Caco-2 (cell line): Measurements from ENCODE around the gene ARMS2. TPM values are rescaled to one million over a fixed set of nuclear protein-coding genes. Genes with fewer than 3 reads are reported as not detected.

Experiments used
- BruUV-seq: library from RNA; stranded (reverse); fragments of 400-500 nt; replicated peaks from 2 replicates; lab custom pipeline; 2021; lab: Mats Ljungman, UMichigan
- CTCF ChIA-PET: fragments of 300-600 bp; sonication (Branson Sonifier 250); formaldehyde crosslinking; loops from one replicate; lab custom pipeline; 2022; ENCODE audit warnings: antibody characterized with exemption; lab: Charles Lee
- POLR2A ChIA-PET: fragments of 300-600 bp; sonication (Branson Sonifier 250); formaldehyde crosslinking; loops from one replicate; lab custom pipeline; 2022; ENCODE audit warnings: antibody characterized with exemption; lab: Charles Lee
- DNase-seq, 2 experiments: peaks; one replicate each; pipeline versions ENCODE4 v3.0.0 to v3.0.0-alpha.2; 2020 to 2022
- H3K27me3 ChIP-seq: replicated peaks from 2 replicates; pipeline ENCODE4 v1.6.0; 2011; ENCODE audit warnings: low read length; ENCODE audit not compliant: control insufficient read depth, insufficient read depth
- H3K36me3 ChIP-seq: 2 replicates; pipeline ENCODE4 v1.5.1; 2011; ENCODE audit warnings: low read length; ENCODE audit not compliant: control insufficient read depth, insufficient read depth
- H3K4me1 ChIP-seq: fragments of 250-450 bp; sonication (Bioruptor Pico); 2 replicates; pipeline ENCODE4 v1.5.1; 2020; ENCODE audit warnings: mild to moderate bottlenecking
- H3K4me3 ChIP-seq: 2 replicates; pipeline ENCODE4 v1.5.1; 2011; ENCODE audit warnings: low read depth, mild to moderate bottlenecking, control low read depth, low read length
- H3K9me3 ChIP-seq: fragments of 250-450 bp; sonication (Bioruptor Pico); 2 replicates; pipeline ENCODE4 v1.5.1; 2020; ENCODE audit warnings: mild to moderate bottlenecking, moderate library complexity
- H3K27ac Mint-ChIP-seq: one replicate; pipeline ENCODE4 v1.8.0; 2022; ENCODE audit warnings: mixed read lengths; ENCODE audit not compliant: unreplicated experiment
- H3K27me3 Mint-ChIP-seq: one replicate; pipeline ENCODE4 v1.8.0; 2022; ENCODE audit warnings: mixed read lengths; ENCODE audit not compliant: insufficient read depth, unreplicated experiment
- H3K36me3 Mint-ChIP-seq: one replicate; pipeline ENCODE4 v1.8.0; 2022; ENCODE audit warnings: mild to moderate bottlenecking, mixed read lengths; ENCODE audit not compliant: insufficient read depth, unreplicated experiment
- H3K4me1 Mint-ChIP-seq: one replicate; pipeline ENCODE4 v1.8.0; 2022; ENCODE audit warnings: low read depth, mixed read lengths; ENCODE audit not compliant: unreplicated experiment
- H3K4me3 Mint-ChIP-seq: one replicate; pipeline ENCODE4 v1.8.0; 2022; ENCODE audit warnings: mild to moderate bottlenecking, moderate library complexity, mixed read lengths; ENCODE audit not compliant: unreplicated experiment
- H3K9me3 Mint-ChIP-seq: one replicate; pipeline ENCODE4 v1.8.0; 2022; ENCODE audit warnings: mixed read lengths; ENCODE audit not compliant: unreplicated experiment
- CTCF ChIP-seq, 2 experiments: fragments of 200-600 bp in 1 of 2; IDR thresholded peaks; 1 replicate in 1 of 2; 2 replicates in 1 of 2; pipeline versions ENCODE4 v1.5.1 to v1.8.0; 2011 to 2022; ENCODE audit warnings: antibody characterized with exemption in 1 of 2, control low read depth in 1 of 2, inconsistent platforms in 1 of 2, low read depth in 1 of 2, low read length in 1 of 2, mild to moderate bottlenecking in 1 of 2, moderate library complexity in 1 of 2; ENCODE audit not compliant: insufficient read depth in 1 of 2, severe bottlenecking in 1 of 2, unreplicated experiment in 1 of 2
- intact Hi-C: fragments of 100-400 bp; cut with micrococcal nuclease; formaldehyde crosslinking; loops from one replicate; pipeline ENCODE4 v1.10.0; 2022; ENCODE audit not compliant: unreplicated experiment
- total RNA-seq: library from RNA; stranded (reverse); gene quantifications from 2 replicates; pipeline ENCODE4 v1.2.3, GENCODE V29; 2022

Gene ARMS2
- total RNA-seq, 1 experiment from 2014 or later = not detected

DNA sequence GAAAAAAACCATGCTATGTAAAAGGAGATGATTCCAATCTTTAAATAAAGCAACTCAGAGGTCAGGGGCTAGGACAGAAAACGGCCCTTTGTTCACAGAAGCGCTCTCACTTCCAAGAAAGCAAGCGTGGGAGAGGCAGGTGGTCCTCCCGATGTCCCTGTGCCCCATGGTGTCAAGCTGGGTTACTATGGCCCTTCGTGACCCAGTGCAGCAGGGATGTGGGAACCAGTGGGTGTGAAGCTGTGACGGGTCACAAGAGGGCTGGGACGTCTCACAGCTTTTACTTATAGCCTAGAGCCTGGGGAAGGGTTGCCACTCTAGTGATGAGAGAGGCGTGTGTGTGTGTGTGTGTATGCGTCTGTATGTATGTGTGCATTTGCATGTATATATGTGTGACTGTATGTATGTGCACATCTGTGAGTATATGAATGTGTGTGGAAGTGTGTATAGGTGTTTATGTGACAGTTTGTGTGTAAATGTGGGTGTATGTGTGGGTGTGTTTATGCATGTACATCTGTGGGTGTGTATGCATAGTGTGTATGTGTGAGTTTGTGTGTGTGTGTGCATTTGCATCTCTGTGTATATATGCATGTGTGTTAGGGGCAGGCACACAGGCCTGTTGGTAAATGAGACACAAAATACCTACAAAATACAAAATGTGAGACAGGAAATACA lies 32.1 kb downstream of the ARMS2 start:
- ChIA-PET POLR2A (no interaction called here), CTCF (no interaction called here)
- Histone ChIP-seq H3K4me1 (no peaks in the 10 kb centered on the region), H3K36me3 (no peaks in the 10 kb centered on the region), H3K4me3 (no peak overlapping the region), H3K27me3 (no peaks in the 10 kb centered on the region), H3K9me3 (peaks cover 4% of the 10 kb centered on the region; the same call in 1 of the 2 replicates)
- BruUV-seq = no TSS peak
- no peaks in the 10 kb centered on the region for H3K36me3 Mint-ChIP-seq
- intact Hi-C loops = no loop called here
- H3K4me1 Mint-ChIP-seq = no peaks in the 10 kb centered on the region
- H3K27ac Mint-ChIP-seq = no peak overlapping the region
- DNase-seq = no peak
- H3K9me3 Mint-ChIP-seq = peaks cover 6% of the 10 kb centered on the region
- TF ChIP-seq CTCF (IDR thresholded peaks at IDR 0.05; ENCODE audit: insufficient read depth in 1 of 2, low read depth in 1 of 2, low read length in 1 of 2, severe bottlenecking in 1 of 2, unreplicated experiment in 1 of 2) = no peak
- H3K4me3 Mint-ChIP-seq = no peak overlapping the region
- peaks cover 6% of the 10 kb centered on the region for H3K27me3 Mint-ChIP-seq

GRCh38 chr10:122487174-122487765 lies 32.8 kb downstream of the ARMS2 start:
- Histone ChIP-seq H3K27me3 (no peaks in the 10 kb centered on the region), H3K9me3 (no peaks in the 10 kb centered on the region), H3K36me3 (no peaks in the 10 kb centered on the region), H3K4me3 (no peak overlapping the region), H3K4me1 (no peaks in the 10 kb centered on the region)
- Mint-ChIP-seq H3K27me3 (peaks cover 6% of the 10 kb centered on the region), H3K27ac (no peak overlapping the region), H3K36me3 (no peaks in the 10 kb centered on the region), H3K4me1 (no peaks in the 10 kb centered on the region), H3K4me3 (no peak overlapping the region), H3K9me3 (no peaks in the 10 kb centered on the region)
- no peak for DNase-seq
- no TSS peak for BruUV-seq
- TF ChIP-seq CTCF (IDR thresholded peaks at IDR 0.05; ENCODE audit: insufficient read depth in 1 of 2, low read depth in 1 of 2, low read length in 1 of 2, severe bottlenecking in 1 of 2, unreplicated experiment in 1 of 2) = no peak
- ChIA-PET POLR2A (no interaction called here), CTCF (no interaction called here)
- intact Hi-C loops = no loop called here

DNA sequence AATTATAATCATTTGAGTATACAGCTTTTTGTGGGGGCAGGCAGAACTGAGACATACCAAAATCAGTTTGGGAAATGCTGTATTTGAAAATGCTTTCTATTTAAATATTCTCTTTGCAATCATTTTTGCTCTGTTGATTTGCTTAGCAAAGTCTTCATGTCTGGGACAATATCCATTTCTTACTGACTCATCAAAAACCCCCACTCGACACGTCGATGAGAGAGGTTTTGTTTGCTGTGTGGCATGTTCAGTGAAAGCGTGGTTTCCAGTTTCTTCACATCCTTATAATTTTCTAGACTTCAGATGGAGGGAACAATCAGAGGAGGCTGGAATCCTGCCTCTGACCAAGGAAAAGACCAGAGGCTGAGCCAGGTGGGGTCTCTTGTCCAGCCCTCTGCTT lies 35.8 kb downstream of the ARMS2 start:
- DNase-seq = no peak
- Histone ChIP-seq H3K36me3 (no peaks in the 10 kb centered on the region), H3K4me3 (no peak overlapping the region), H3K9me3 (no peaks in the 10 kb centered on the region), H3K27me3 (no peaks in the 10 kb centered on the region), H3K4me1 (no peaks in the 10 kb centered on the region)
- Mint-ChIP-seq H3K4me1 (no peaks in the 10 kb centered on the region), H3K27ac (no peak overlapping the region), H3K27me3 (peaks cover 6% of the 10 kb centered on the region), H3K36me3 (no peaks in the 10 kb centered on the region), H3K9me3 (no peaks in the 10 kb centered on the region), H3K4me3 (no peak overlapping the region)
- TF ChIP-seq CTCF (IDR thresholded peaks at IDR 0.05; ENCODE audit: insufficient read depth in 1 of 2, low read depth in 1 of 2, low read length in 1 of 2, severe bottlenecking in 1 of 2, unreplicated experiment in 1 of 2) = no peak
- no TSS peak for BruUV-seq
- ChIA-PET POLR2A (no interaction called here), CTCF (no interaction called here)
- intact Hi-C loops = no loop called here
